Astrocyte (in vitro differentiated cells and primary cell): Measurements from ENCODE around the gene ST6GALNAC1. TPM values are rescaled to one million over a fixed set of nuclear protein-coding genes. Genes with fewer than 3 reads are reported as not detected.

Experiments
- DNase-seq: peaks from one replicate; pipeline ENCODE4 v3.0.0-alpha.2; 2010; ENCODE audit warnings: low read depth
- FAIRE-seq: peaks from 2 replicates; lab custom pipeline; 2011; peaks lifted over from hg19 to GRCh38; lab: Jason Lieb, UNC
- H2AFZ ChIP-seq: 2 replicates; pipeline ENCODE4 v1.6.0; 2012; ENCODE audit warnings: low read depth, low read length, inconsistent platforms
- H3K27ac ChIP-seq: 2 replicates; pipeline ENCODE4 v1.5.1; 2011; ENCODE audit warnings: low read depth, low read length, inconsistent platforms
- H3K27me3 ChIP-seq: 2 replicates; pipeline ENCODE4 v1.6.0; 2011; ENCODE audit warnings: low read length, inconsistent platforms; ENCODE audit not compliant: insufficient read depth
- H3K36me3 ChIP-seq: 2 replicates; pipeline ENCODE4 v1.5.1; 2011; ENCODE audit warnings: low read length, inconsistent platforms; ENCODE audit not compliant: insufficient read depth
- H3K4me1 ChIP-seq: 2 replicates; pipeline ENCODE4 v1.5.1; 2011; ENCODE audit warnings: low read length, inconsistent platforms; ENCODE audit not compliant: insufficient read depth
- H3K4me2 ChIP-seq: 2 replicates; pipeline ENCODE4 v1.6.0; 2012; ENCODE audit warnings: low read length, inconsistent platforms
- H3K4me3 ChIP-seq: 2 replicates; pipeline ENCODE4 v1.5.1; 2011; ENCODE audit warnings: low read depth, mild to moderate bottlenecking, low read length, inconsistent platforms; ENCODE audit not compliant: insufficient read depth
- H3K79me2 ChIP-seq: 2 replicates; pipeline ENCODE4 v1.6.0; 2012; ENCODE audit warnings: mild to moderate bottlenecking, low read length, inconsistent platforms; ENCODE audit not compliant: insufficient read depth
- H3K9ac ChIP-seq: 2 replicates; pipeline ENCODE4 v1.6.0; 2012; ENCODE audit warnings: mild to moderate bottlenecking, low read length, inconsistent platforms
- H3K9me3 ChIP-seq: 2 replicates; pipeline ENCODE4 v1.5.1; 2012; ENCODE audit warnings: low read depth, mild to moderate bottlenecking, low read length, inconsistent platforms; ENCODE audit not compliant: insufficient read depth
- H4K20me1 ChIP-seq: 2 replicates; pipeline ENCODE4 v1.6.0; 2012; ENCODE audit warnings: low read length, inconsistent platforms; ENCODE audit not compliant: insufficient read depth
- H3K27ac Mint-ChIP-seq: one replicate; pipeline ENCODE4 v1.8.0; 2021; ENCODE audit warnings: mild to moderate bottlenecking, mixed read lengths; ENCODE audit not compliant: unreplicated experiment
- H3K27me3 Mint-ChIP-seq: one replicate; pipeline ENCODE4 v1.8.0; 2021; ENCODE audit warnings: low read depth, mixed read lengths; ENCODE audit not compliant: unreplicated experiment
- H3K36me3 Mint-ChIP-seq: one replicate; pipeline ENCODE4 v1.8.0; 2021; ENCODE audit warnings: low read depth, mixed read lengths; ENCODE audit not compliant: unreplicated experiment
- H3K4me1 Mint-ChIP-seq: one replicate; pipeline ENCODE4 v1.8.0; 2021; ENCODE audit warnings: low read depth, mixed read lengths; ENCODE audit not compliant: unreplicated experiment
- H3K4me3 Mint-ChIP-seq: one replicate; pipeline ENCODE4 v1.8.0; 2021; ENCODE audit warnings: mild to moderate bottlenecking, moderate library complexity, mixed read lengths; ENCODE audit not compliant: unreplicated experiment
- H3K9me3 Mint-ChIP-seq: one replicate; pipeline ENCODE4 v1.8.0; 2021; ENCODE audit warnings: mild to moderate bottlenecking, mixed read lengths; ENCODE audit not compliant: unreplicated experiment
- CTCF ChIP-seq: IDR thresholded peaks from 2 replicates; pipeline ENCODE4 v1.5.1; 2011; ENCODE audit warnings: low read depth, mild to moderate bottlenecking, inconsistent platforms, low read length, moderate library complexity; ENCODE audit not compliant: insufficient read depth
- EZH2 ChIP-seq: IDR thresholded peaks from 2 replicates; pipeline ENCODE4 v1.6.1; 2012; ENCODE audit warnings: mild to moderate bottlenecking, low read length, inconsistent platforms; ENCODE audit not compliant: insufficient read depth
- total RNA-seq: library from RNA; stranded (reverse); gene quantifications from 2 replicates; pipeline ENCODE4 v1.2.1, GENCODE V29; 2021

Gene ST6GALNAC1
- total RNA-seq, 1 donor from 2014 or later: not detected

- Histone ChIP-seq H3K27me3 (peaks cover 6% of the 10 kb centered on the region), H4K20me1 (no peaks in the 10 kb centered on the region), H3K4me2 (no peak overlapping the region), H2AFZ (no peak overlapping the region), H3K79me2 (no peaks in the 10 kb centered on the region), H3K36me3 (no peaks in the 10 kb centered on the region), H3K27ac (no peak overlapping the region), H3K4me3 (no peak overlapping the region), H3K9ac (no peak overlapping the region), H3K9me3 (peaks cover 4% of the 10 kb centered on the region), H3K4me1 (no peaks in the 10 kb centered on the region)
- Mint-ChIP-seq H3K4me3 (no peak overlapping the region), H3K4me1 (no peaks in the 10 kb centered on the region), H3K9me3 (peaks cover 10% of the 10 kb centered on the region), H3K27ac (no peak overlapping the region), H3K27me3 (peaks cover 4% of the 10 kb centered on the region), H3K36me3 (no peaks in the 10 kb centered on the region)
- TF ChIP-seq CTCF (no peak), EZH2 (no peak)
- FAIRE-seq (no peak), DNase-seq (no peak)
Measured at GRCh38 chr17:76650504-76650903, 6.9 kb upstream of the ST6GALNAC1 start.

- no peaks in the 10 kb centered on the region for H3K4me1 ChIP-seq
- FAIRE-seq (no peak), DNase-seq (no peak)
- Mint-ChIP-seq H3K4me1 (no peaks in the 10 kb centered on the region), H3K27me3 (peaks cover 6% of the 10 kb centered on the region), H3K9me3 (peaks cover 9% of the 10 kb centered on the region), H3K27ac (no peak overlapping the region), H3K4me3 (no peak overlapping the region), H3K36me3 (no peaks in the 10 kb centered on the region)
- no peak overlapping the region for H2AFZ ChIP-seq
- H4K20me1 ChIP-seq: no peaks in the 10 kb centered on the region
- H3K9ac ChIP-seq: no peak overlapping the region
- no peaks in the 10 kb centered on the region for H3K36me3 ChIP-seq
- no peak overlapping the region for H3K4me2 ChIP-seq
- no peak overlapping the region for H3K4me3 ChIP-seq
- TF ChIP-seq CTCF (no peak), EZH2 (no peak)
- H3K27ac ChIP-seq: no peak overlapping the region
- no peaks in the 10 kb centered on the region for H3K79me2 ChIP-seq
- H3K27me3 ChIP-seq: peaks cover 14% of the 10 kb centered on the region
- H3K9me3 ChIP-seq: no peaks in the 10 kb centered on the region
Measured at GRCh38 chr17:76646712-76647111, 3.2 kb upstream of the ST6GALNAC1 start.

- H3K27ac ChIP-seq: no peak overlapping the region
- H3K27me3 Mint-ChIP-seq: peaks cover 4% of the 10 kb centered on the region
- peaks cover 14% of the 10 kb centered on the region for H3K27me3 ChIP-seq
- peaks cover 5% of the 10 kb centered on the region for H3K9me3 Mint-ChIP-seq
- no peak overlapping the region for H2AFZ ChIP-seq
- no peaks in the 10 kb centered on the region for H3K9me3 ChIP-seq
- H3K4me1 ChIP-seq: no peaks in the 10 kb centered on the region
- H3K9ac ChIP-seq: no peak overlapping the region
- no peak overlapping the region for H3K4me3 Mint-ChIP-seq
- no peaks in the 10 kb centered on the region for H4K20me1 ChIP-seq
- H3K4me2 ChIP-seq: no peak overlapping the region
- H3K36me3 ChIP-seq: no peaks in the 10 kb centered on the region
- no peaks in the 10 kb centered on the region for H3K36me3 Mint-ChIP-seq
- FAIRE-seq: no peak
- no peak overlapping the region for H3K27ac Mint-ChIP-seq
- no peaks in the 10 kb centered on the region for H3K79me2 ChIP-seq
- no peak overlapping the region for H3K4me3 ChIP-seq
- peaks cover 4% of the 10 kb centered on the region for H3K4me1 Mint-ChIP-seq
- no peak for TF ChIP-seq EZH2
- no peak for TF ChIP-seq CTCF
- DNase-seq: no peak
Measured at GRCh38 chr17:76645481-76645880, 1.9 kb upstream of the ST6GALNAC1 start.
